ENCODE data around the gene SALL3. TPM values are rescaled to one million over a fixed set of nuclear protein-coding genes. Genes with fewer than 3 reads are reported as not detected.

Gene SALL3
- total RNA-seq, 2 donors from 2014 or later: not detected

GRCh38 chr18:78993014-78993926 lies 13.7 kb downstream of the SALL3 start:
- DNase-seq (no peak), ATAC-seq (replicated peaks in 1 of 2) (no peak)
- H3K36me3 Mint-ChIP-seq (ENCODE audit: insufficient read depth in 2 of 2): peaks cover 0 to 3% of the 10 kb centered on the region in 2 donors

GRCh38 chr18:78994000-78994399 lies 14.4 kb downstream of the SALL3 start:
- Mint-ChIP-seq H3K27ac (no peak overlapping the region), H3K4me1 (ENCODE audit: low read depth) (no peaks in the 10 kb centered on the region), H3K9me3 (peaks cover 0 to 1% of the 10 kb centered on the region in 2 donors), H3K4me3 (no peak overlapping the region), H3K36me3 (ENCODE audit: insufficient read depth in 2 of 2) (peaks cover 0 to 3% of the 10 kb centered on the region in 2 donors), H3K27me3 (ENCODE audit: low read depth) (peaks cover 8% of the 10 kb centered on the region)
- DNase-seq (no peak), ATAC-seq (replicated peaks in 1 of 2) (no peak)

More at GRCh38 chr18:78993014-78993926, 13.7 kb downstream of the SALL3 start:
- H3K4me3 Mint-ChIP-seq: no peak overlapping the region
- no peaks in the 10 kb centered on the region for H3K4me1 Mint-ChIP-seq (ENCODE audit: low read depth)
- H3K27ac Mint-ChIP-seq: no peak overlapping the region
- peaks cover 9% of the 10 kb centered on the region for H3K27me3 Mint-ChIP-seq (ENCODE audit: low read depth)
- H3K9me3 Mint-ChIP-seq: peaks cover 0 to 1% of the 10 kb centered on the region in 2 donors

- Mint-ChIP-seq H3K27ac (no peak overlapping the region), H3K36me3 (ENCODE audit: insufficient read depth in 2 of 2) (peaks cover 0 to 3% of the 10 kb centered on the region in 2 donors)
These were observed 14.9 kb downstream of the SALL3 start for GRCh38 chr18:78994531-78994930.

GRCh38 chr18:78994977-78995582 lies 15.5 kb downstream of the SALL3 start:
- no peak overlapping the region for H3K4me3 Mint-ChIP-seq
- peaks cover 8% of the 10 kb centered on the region for H3K27me3 Mint-ChIP-seq (ENCODE audit: low read depth)
- no peak for ATAC-seq (replicated peaks in 1 of 2)
- peaks cover 0 to 1% of the 10 kb centered on the region in 2 donors for H3K9me3 Mint-ChIP-seq
- peaks cover 0 to 3% of the 10 kb centered on the region in 2 donors for H3K36me3 Mint-ChIP-seq (ENCODE audit: insufficient read depth in 2 of 2)
- H3K4me1 Mint-ChIP-seq (ENCODE audit: low read depth): no peaks in the 10 kb centered on the region
- DNase-seq: no peak
- no peak overlapping the region for H3K27ac Mint-ChIP-seq

More at GRCh38 chr18:78994531-78994930, 14.9 kb downstream of the SALL3 start:
- Mint-ChIP-seq H3K4me3 (no peak overlapping the region), H3K4me1 (ENCODE audit: low read depth) (no peaks in the 10 kb centered on the region), H3K9me3 (peaks cover 0 to 1% of the 10 kb centered on the region in 2 donors), H3K27me3 (ENCODE audit: low read depth) (peaks cover 8% of the 10 kb centered on the region)
- ATAC-seq (replicated peaks in 1 of 2) (no peak), DNase-seq (no peak)

- Mint-ChIP-seq H3K27ac (no peak overlapping the region), H3K4me3 (no peak overlapping the region), H3K4me1 (ENCODE audit: low read depth) (no peaks in the 10 kb centered on the region), H3K27me3 (ENCODE audit: low read depth) (peaks cover under 1% of the 10 kb centered on the region), H3K36me3 (ENCODE audit: insufficient read depth in 2 of 2) (peaks cover 0 to 3% of the 10 kb centered on the region in 2 donors), H3K9me3 (peaks cover 0 to 1% of the 10 kb centered on the region in 2 donors)
- ATAC-seq (replicated peaks in 1 of 2): no peak
- DNase-seq: no peak
These were observed 16.2 kb downstream of the SALL3 start for GRCh38 chr18:78995740-78996395.

- ATAC-seq (replicated peaks in 1 of 2) (no peak), DNase-seq (no peak)
- H3K27me3 Mint-ChIP-seq (ENCODE audit: low read depth): no peaks in the 10 kb centered on the region
- no peak overlapping the region for H3K4me3 Mint-ChIP-seq
- no peaks in the 10 kb centered on the region for H3K4me1 Mint-ChIP-seq (ENCODE audit: low read depth)
- H3K36me3 Mint-ChIP-seq (ENCODE audit: insufficient read depth in 2 of 2): no peaks in the 10 kb centered on the region
- H3K27ac Mint-ChIP-seq: no peak overlapping the region
- no peaks in the 10 kb centered on the region for H3K9me3 Mint-ChIP-seq
These were observed 17.3 kb downstream of the SALL3 start for GRCh38 chr18:78996741-78997490.

GRCh38 chr18:78998371-78999071 lies 18.9 kb downstream of the SALL3 start:
- no peaks in the 10 kb centered on the region for H3K36me3 Mint-ChIP-seq (ENCODE audit: insufficient read depth in 2 of 2)
- H3K4me3 Mint-ChIP-seq: no peak overlapping the region
- no peak overlapping the region for H3K27ac Mint-ChIP-seq
- ATAC-seq (replicated peaks in 1 of 2) (no peak), DNase-seq (no peak)
- no peaks in the 10 kb centered on the region for H3K27me3 Mint-ChIP-seq (ENCODE audit: low read depth)
- H3K9me3 Mint-ChIP-seq: no peaks in the 10 kb centered on the region
- H3K4me1 Mint-ChIP-seq (ENCODE audit: low read depth): no peaks in the 10 kb centered on the region

GRCh38 chr18:78999939-79000338 lies 20.3 kb downstream of the SALL3 start:
- ATAC-seq (replicated peaks in 1 of 2) (no peak), DNase-seq (no peak)
- Mint-ChIP-seq H3K4me1 (ENCODE audit: low read depth) (no peaks in the 10 kb centered on the region), H3K4me3 (no peak overlapping the region), H3K9me3 (no peaks in the 10 kb centered on the region), H3K36me3 (ENCODE audit: insufficient read depth in 2 of 2) (no peaks in the 10 kb centered on the region), H3K27ac (no peak overlapping the region), H3K27me3 (ENCODE audit: low read depth) (no peaks in the 10 kb centered on the region)

- DNase-seq (no peak), ATAC-seq (replicated peaks in 1 of 2) (no peak)
- Mint-ChIP-seq H3K27ac (no peak overlapping the region), H3K4me3 (no peak overlapping the region), H3K36me3 (ENCODE audit: insufficient read depth in 2 of 2) (no peaks in the 10 kb centered on the region), H3K9me3 (no peaks in the 10 kb centered on the region), H3K27me3 (ENCODE audit: low read depth) (no peaks in the 10 kb centered on the region), H3K4me1 (ENCODE audit: low read depth) (no peaks in the 10 kb centered on the region)
These were observed 21.4 kb downstream of the SALL3 start for GRCh38 chr18:79000997-79001396.

GRCh38 chr18:79005653-79006052 lies 26.0 kb downstream of the SALL3 start:
- no peak for ATAC-seq (replicated peaks in 1 of 2)
- H3K4me1 Mint-ChIP-seq (ENCODE audit: low read depth): no peaks in the 10 kb centered on the region

GRCh38 chr18:79006106-79006795 lies 26.6 kb downstream of the SALL3 start:
- ATAC-seq (replicated peaks in 1 of 2) (no peak), DNase-seq (no peak)
- Mint-ChIP-seq H3K4me3 (no peak overlapping the region), H3K36me3 (ENCODE audit: insufficient read depth in 2 of 2) (no peaks in the 10 kb centered on the region), H3K27ac (no peak overlapping the region), H3K27me3 (ENCODE audit: low read depth) (no peaks in the 10 kb centered on the region), H3K9me3 (no peaks in the 10 kb centered on the region), H3K4me1 (ENCODE audit: low read depth) (no peaks in the 10 kb centered on the region)

More at GRCh38 chr18:79005653-79006052, 26.0 kb downstream of the SALL3 start:
- Mint-ChIP-seq H3K27me3 (ENCODE audit: low read depth) (no peaks in the 10 kb centered on the region), H3K9me3 (no peaks in the 10 kb centered on the region), H3K36me3 (ENCODE audit: insufficient read depth in 2 of 2) (no peaks in the 10 kb centered on the region), H3K27ac (no peak overlapping the region), H3K4me3 (no peak overlapping the region)
- DNase-seq: no peak

- no peak for DNase-seq
- Mint-ChIP-seq H3K4me3 (no peak overlapping the region), H3K27ac (no peak overlapping the region), H3K4me1 (ENCODE audit: low read depth) (no peaks in the 10 kb centered on the region), H3K27me3 (ENCODE audit: low read depth) (no peaks in the 10 kb centered on the region), H3K36me3 (ENCODE audit: insufficient read depth in 2 of 2) (no peaks in the 10 kb centered on the region), H3K9me3 (no peaks in the 10 kb centered on the region)
- ATAC-seq (replicated peaks in 1 of 2): no peak
These were observed 27.8 kb downstream of the SALL3 start for GRCh38 chr18:79007440-79007839.

Measured in activated T-cell treated with anti-CD3 and anti-CD28 coated beads, Interleukin-2, amount 50 U/mL, for 72 hours (primary cell).